Measurements from ENCODE around the gene RPS6KA4. TPM values are rescaled to one million over a fixed set of nuclear protein-coding genes. Genes with fewer than 3 reads are reported as not detected.

Gene RPS6KA4
- total and polyA plus RNA-seq, 4 experiments from 2014 or later = 6.7 to 38.7 (median 23.2) TPM

DNA sequence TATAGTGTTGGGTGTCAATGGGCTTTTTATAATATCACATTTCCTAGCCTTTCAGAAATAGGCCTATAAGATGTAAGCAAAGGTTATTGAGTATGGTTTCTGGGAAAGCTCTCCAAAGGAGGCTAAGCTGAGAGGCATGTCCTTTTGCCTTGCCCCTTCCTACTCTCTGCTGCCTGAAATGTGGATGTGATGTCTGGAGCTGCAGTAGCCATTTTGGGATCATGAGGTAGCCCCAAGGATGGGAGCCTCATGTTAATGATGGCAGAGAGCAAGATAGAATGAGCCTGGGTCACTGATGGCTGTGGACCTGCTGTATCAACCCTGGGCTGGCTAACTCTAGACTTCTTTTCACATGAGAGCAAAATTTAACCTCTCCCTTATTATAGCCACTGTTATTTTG is 29.0 kb downstream of the RPS6KA4 start:
- intact Hi-C loops (cut with micrococcal nuclease) = no loop called here
- DNase-seq = no peak
- ChIA-PET CTCF (ENCODE audit: partially characterized antibody) (interaction anchor here (1.0 kb wide), 1 partner anchor 11 kb away, joined by 3 read pairs; no protein-coding TSS in a partner anchor), POLR2A (ENCODE audit: partially characterized antibody) (no interaction called here)
- no peak overlapping the region for H3K27ac ChIP-seq (ENCODE audit: low read depth, low read length)
- H3K36me3 ChIP-seq (ENCODE audit: insufficient read depth, low read length) = no peaks in the 10 kb centered on the region
- peaks cover 20% of the 10 kb centered on the region for H3K4me1 ChIP-seq (ENCODE audit: insufficient read depth, low read length)
- H3K4me3 Mint-ChIP-seq = no peak overlapping the region
- H3K4me1 Mint-ChIP-seq = peaks cover 4 to 41% (median 15%) of the 10 kb centered on the region in 4 donors
- no peaks in the 10 kb centered on the region for H3K27me3 ChIP-seq (ENCODE audit: insufficient read depth, low read length)
- H3K9me3 Mint-ChIP-seq = peaks cover 0 to 2% (median 0%) of the 10 kb centered on the region in 8 donors
- no peak overlapping the region for H3K4me3 ChIP-seq (ENCODE audit: low read length in 2 of 2)
- H3K27me3 Mint-ChIP-seq = peaks cover 2 to 5% of the 10 kb centered on the region in 2 donors
- H3K27ac Mint-ChIP-seq = peak overlapping the region in 1 of 7 donors; percentile 22
- H3K9me3 ChIP-seq (ENCODE audit: control insufficient read depth in 1 of 2, low read length in 2 of 2) = no peaks in the 10 kb centered on the region
- H3K36me3 Mint-ChIP-seq = no peaks in the 10 kb centered on the region

DNA sequence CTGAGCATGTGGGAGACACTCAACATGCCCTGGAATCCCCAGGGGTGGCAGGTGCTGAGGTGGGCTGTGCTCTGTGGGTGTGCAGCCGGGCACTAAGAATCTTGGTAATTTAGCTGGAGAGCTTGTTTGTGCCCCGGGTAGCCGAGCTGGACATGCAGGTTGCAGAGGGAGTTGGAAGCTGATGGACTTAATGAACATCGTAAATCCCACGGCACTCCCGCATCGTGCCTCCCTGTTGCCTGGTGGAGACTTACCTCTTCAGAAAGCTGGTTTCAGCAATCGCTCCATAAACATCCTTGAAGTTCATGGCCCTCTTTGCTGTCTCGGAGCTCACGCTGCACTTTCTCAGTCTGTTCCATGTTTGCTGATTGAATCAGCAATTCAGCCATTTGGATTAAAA is 29.9 kb downstream of the RPS6KA4 start:
- Mint-ChIP-seq H3K4me1 (peaks cover 4 to 41% (median 15%) of the 10 kb centered on the region in 4 donors), H3K27me3 (peaks cover 0 to 1% of the 10 kb centered on the region in 2 donors), H3K4me3 (no peak overlapping the region), H3K36me3 (no peaks in the 10 kb centered on the region), H3K27ac (no peak overlapping the region), H3K9me3 (peaks cover 0 to 2% (median 0%) of the 10 kb centered on the region in 8 donors)
- peaks cover 20% of the 10 kb centered on the region for H3K4me1 ChIP-seq (ENCODE audit: insufficient read depth, low read length)
- intact Hi-C loops (cut with micrococcal nuclease) = no loop called here
- CTCF ChIA-PET (ENCODE audit: partially characterized antibody) = interaction anchor here (1.4 to 1.7 kb wide), 2 partner anchors 28 to 60 kb away, joined by 4 to 7 read pairs; no protein-coding TSS in a partner anchor
- DNase-seq = no peak
- POLR2A ChIA-PET (ENCODE audit: partially characterized antibody) = no interaction called here
- H3K4me3 ChIP-seq (ENCODE audit: low read length in 2 of 2) = no peak overlapping the region
- no peaks in the 10 kb centered on the region for H3K27me3 ChIP-seq (ENCODE audit: insufficient read depth, low read length)
- no peaks in the 10 kb centered on the region for H3K36me3 ChIP-seq (ENCODE audit: insufficient read depth, low read length)
- no peak overlapping the region for H3K27ac ChIP-seq (ENCODE audit: low read depth, low read length)
- no peaks in the 10 kb centered on the region for H3K9me3 ChIP-seq (ENCODE audit: control insufficient read depth in 1 of 2, low read length in 2 of 2)

DNA sequence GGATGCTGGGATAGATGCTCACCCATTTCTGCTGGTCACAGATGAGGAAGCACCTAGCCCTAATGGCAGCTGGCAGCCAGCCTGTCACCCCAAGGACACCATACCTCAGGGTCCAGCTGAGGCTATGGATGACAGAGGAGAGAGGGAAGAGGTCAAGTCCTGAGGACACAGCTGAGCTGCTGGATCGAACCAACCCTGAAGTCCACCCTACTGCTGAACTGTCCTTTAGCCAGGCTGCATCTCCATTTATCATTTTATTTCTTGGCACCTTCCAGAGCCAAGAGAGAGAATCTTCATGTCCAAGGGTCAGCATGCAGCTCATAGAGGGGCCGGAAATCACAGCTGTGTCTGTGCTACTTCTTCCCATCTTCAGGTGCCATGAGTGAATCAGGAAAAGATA is 30.9 kb downstream of the RPS6KA4 start:
- no peak overlapping the region for H3K27ac ChIP-seq (ENCODE audit: low read depth, low read length)
- CTCF ChIA-PET (ENCODE audit: partially characterized antibody) = interaction anchor here (1.4 to 1.7 kb wide), 2 partner anchors 29 to 59 kb away, joined by 4 to 7 read pairs; no protein-coding TSS in a partner anchor
- H3K4me3 ChIP-seq (ENCODE audit: low read length in 2 of 2) = no peak overlapping the region
- Mint-ChIP-seq H3K4me3 (no peak overlapping the region), H3K36me3 (no peaks in the 10 kb centered on the region), H3K9me3 (peaks cover 0 to 2% (median 0%) of the 10 kb centered on the region in 8 donors), H3K4me1 (peaks cover 4 to 43% (median 15%) of the 10 kb centered on the region in 4 donors), H3K27me3 (peaks cover 0 to 1% of the 10 kb centered on the region in 2 donors), H3K27ac (no peak overlapping the region)
- POLR2A ChIA-PET (ENCODE audit: partially characterized antibody) = no interaction called here
- H3K27me3 ChIP-seq (ENCODE audit: insufficient read depth, low read length) = no peaks in the 10 kb centered on the region
- no peaks in the 10 kb centered on the region for H3K36me3 ChIP-seq (ENCODE audit: insufficient read depth, low read length)
- DNase-seq = no peak
- intact Hi-C loops (cut with micrococcal nuclease) = no loop called here
- no peaks in the 10 kb centered on the region for H3K9me3 ChIP-seq (ENCODE audit: control insufficient read depth in 1 of 2, low read length in 2 of 2)
- H3K4me1 ChIP-seq (ENCODE audit: insufficient read depth, low read length) = peaks cover 20% of the 10 kb centered on the region

DNA sequence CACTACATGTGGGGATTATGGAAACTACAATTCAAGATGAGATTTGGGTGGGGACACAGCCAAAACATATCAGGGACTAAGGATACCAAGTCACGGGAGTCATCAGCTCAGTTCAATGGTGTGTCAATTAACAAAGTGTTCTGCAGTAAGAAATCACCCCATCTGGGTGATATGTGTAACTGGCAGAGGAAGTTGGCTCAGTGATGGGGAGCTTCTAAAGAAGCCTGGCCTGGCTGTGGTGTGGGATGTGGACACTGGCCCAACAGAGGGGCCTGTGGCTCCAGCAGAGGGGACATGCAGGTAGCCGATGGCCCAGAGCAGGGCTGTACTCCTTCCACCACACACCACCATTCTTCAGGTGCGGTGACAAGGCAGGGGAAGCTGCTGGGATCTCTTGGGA is 31.6 kb downstream of the RPS6KA4 start:
- peaks cover 4 to 47% (median 15%) of the 10 kb centered on the region in 4 donors for H3K4me1 Mint-ChIP-seq
- H3K4me3 Mint-ChIP-seq = peak overlapping the region in 4 of 8 donors; percentile 36 to 67 (median 53)
- H3K36me3 ChIP-seq (ENCODE audit: insufficient read depth, low read length) = no peaks in the 10 kb centered on the region
- H3K4me1 ChIP-seq (ENCODE audit: insufficient read depth, low read length) = peaks cover 20% of the 10 kb centered on the region
- peaks cover 0 to 3% (median 0%) of the 10 kb centered on the region in 8 donors for H3K9me3 Mint-ChIP-seq
- H3K27ac ChIP-seq (ENCODE audit: low read depth, low read length) = no peak overlapping the region
- H3K27me3 ChIP-seq (ENCODE audit: insufficient read depth, low read length) = no peaks in the 10 kb centered on the region
- H3K27me3 Mint-ChIP-seq = peaks cover 3% of the 10 kb centered on the region in 2 donors
- ChIA-PET POLR2A (ENCODE audit: partially characterized antibody) (no interaction called here), CTCF (ENCODE audit: partially characterized antibody) (interaction anchor here (1.0 to 1.7 kb wide), 2 partner anchors 30 to 73 kb away, joined by 4 read pairs; partner anchors contain the start of genes PRDX5 and TRMT112)
- intact Hi-C loops (cut with micrococcal nuclease) = no loop called here
- H3K4me3 ChIP-seq (ENCODE audit: low read length in 2 of 2) = no peak overlapping the region
- DNase-seq = no peak
- peak overlapping the region in 1 of 7 donors; percentile 46 for H3K27ac Mint-ChIP-seq
- no peaks in the 10 kb centered on the region for H3K36me3 Mint-ChIP-seq
- no peaks in the 10 kb centered on the region for H3K9me3 ChIP-seq (ENCODE audit: control insufficient read depth in 1 of 2, low read length in 2 of 2)

DNA sequence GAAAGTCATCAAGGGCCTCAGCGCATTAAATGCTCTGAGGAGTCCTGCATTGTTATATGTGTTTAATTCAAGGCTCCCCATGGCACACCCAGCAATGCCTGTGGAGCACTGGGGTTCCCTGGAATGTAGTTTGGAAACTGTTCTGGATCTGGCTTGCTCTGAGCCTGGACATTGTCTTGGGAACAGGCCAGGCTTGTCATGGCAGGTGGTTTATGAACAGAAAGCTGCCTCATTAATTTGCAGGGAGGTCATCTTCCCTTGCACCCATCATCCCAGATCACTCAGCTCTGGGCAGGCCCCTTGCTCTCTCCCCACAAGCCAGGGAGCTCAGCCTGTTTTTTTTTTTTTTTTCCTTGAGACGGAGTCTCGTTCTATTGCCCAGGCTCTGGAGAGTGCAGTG is 32.9 kb downstream of the RPS6KA4 start:
- Mint-ChIP-seq H3K4me3 (peak overlapping the region in 3 of 8 donors; percentile 1 to 35 (median 22)), H3K4me1 (peaks cover 2 to 39% (median 10%) of the 10 kb centered on the region in 4 donors), H3K27me3 (peaks cover 3 to 4% of the 10 kb centered on the region in 2 donors), H3K9me3 (peaks cover 0 to 3% (median 0%) of the 10 kb centered on the region in 8 donors), H3K36me3 (no peaks in the 10 kb centered on the region), H3K27ac (no peak overlapping the region)
- H3K4me1 ChIP-seq (ENCODE audit: insufficient read depth, low read length) = peaks cover 15% of the 10 kb centered on the region
- ChIA-PET POLR2A (ENCODE audit: partially characterized antibody) (no interaction called here), CTCF (ENCODE audit: partially characterized antibody) (interaction anchor here (1.8 kb wide), 1 partner anchor 58 kb away, joined by 4 read pairs; no protein-coding TSS in a partner anchor)
- no peak overlapping the region for H3K4me3 ChIP-seq (ENCODE audit: low read length in 2 of 2)
- H3K9me3 ChIP-seq (ENCODE audit: control insufficient read depth in 1 of 2, low read length in 2 of 2) = no peaks in the 10 kb centered on the region
- H3K36me3 ChIP-seq (ENCODE audit: insufficient read depth, low read length) = no peaks in the 10 kb centered on the region
- intact Hi-C loops (cut with micrococcal nuclease) = no loop called here
- H3K27ac ChIP-seq (ENCODE audit: low read depth, low read length) = no peak overlapping the region
- DNase-seq = no peak
- H3K27me3 ChIP-seq (ENCODE audit: insufficient read depth, low read length) = no peaks in the 10 kb centered on the region

DNA sequence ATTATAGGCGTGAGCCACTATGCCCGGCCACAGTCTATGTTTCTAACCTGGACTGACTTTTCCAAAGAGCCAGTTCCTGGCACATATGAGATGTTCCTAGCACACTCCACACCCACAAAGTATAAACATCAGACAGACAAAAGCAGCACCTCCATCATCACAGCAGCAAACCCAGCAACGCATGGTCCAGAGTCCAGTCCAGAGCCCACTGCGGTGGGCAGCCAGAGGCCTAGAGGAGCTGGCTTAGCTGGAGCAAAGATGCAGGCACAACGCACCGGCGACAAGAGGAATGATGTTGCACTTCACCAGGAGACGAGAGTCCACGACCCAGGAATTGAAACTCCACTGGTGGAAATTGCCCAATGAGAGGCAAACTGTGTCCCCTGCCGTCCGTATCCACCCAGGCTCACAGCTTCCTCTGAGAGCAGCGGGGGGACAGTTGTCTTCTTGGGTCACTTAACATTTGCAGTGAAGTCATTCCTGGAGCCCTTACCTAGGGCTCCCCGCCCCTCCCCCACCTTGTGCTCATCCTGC is 36.6 kb downstream of the RPS6KA4 start:
- no peaks in the 10 kb centered on the region for H3K36me3 Mint-ChIP-seq
- Histone ChIP-seq H3K27me3 (ENCODE audit: insufficient read depth, low read length) (no peaks in the 10 kb centered on the region), H3K9me3 (ENCODE audit: control insufficient read depth in 1 of 2, low read length in 2 of 2) (no peaks in the 10 kb centered on the region), H3K4me3 (ENCODE audit: low read length in 2 of 2) (no peak overlapping the region), H3K27ac (ENCODE audit: low read depth, low read length) (no peak overlapping the region), H3K36me3 (ENCODE audit: insufficient read depth, low read length) (no peaks in the 10 kb centered on the region), H3K4me1 (ENCODE audit: insufficient read depth, low read length) (peaks cover 12% of the 10 kb centered on the region)
- H3K27me3 Mint-ChIP-seq = peaks cover 7 to 10% of the 10 kb centered on the region in 2 donors
- intact Hi-C loops (cut with micrococcal nuclease) = no loop called here
- H3K27ac Mint-ChIP-seq = no peak overlapping the region
- H3K4me1 Mint-ChIP-seq = peaks cover 0 to 24% (median 5%) of the 10 kb centered on the region in 4 donors
- H3K4me3 Mint-ChIP-seq = no peak overlapping the region
- no peak for DNase-seq
- ChIA-PET POLR2A (ENCODE audit: partially characterized antibody) (no interaction called here), CTCF (ENCODE audit: partially characterized antibody) (interaction anchor here (0.7 to 1.4 kb wide), 2 partner anchors 8 to 54 kb away, joined by 4 to 5 read pairs; no protein-coding TSS in a partner anchor)
- H3K9me3 Mint-ChIP-seq = peaks cover 0 to 1% (median 0%) of the 10 kb centered on the region in 8 donors

DNA sequence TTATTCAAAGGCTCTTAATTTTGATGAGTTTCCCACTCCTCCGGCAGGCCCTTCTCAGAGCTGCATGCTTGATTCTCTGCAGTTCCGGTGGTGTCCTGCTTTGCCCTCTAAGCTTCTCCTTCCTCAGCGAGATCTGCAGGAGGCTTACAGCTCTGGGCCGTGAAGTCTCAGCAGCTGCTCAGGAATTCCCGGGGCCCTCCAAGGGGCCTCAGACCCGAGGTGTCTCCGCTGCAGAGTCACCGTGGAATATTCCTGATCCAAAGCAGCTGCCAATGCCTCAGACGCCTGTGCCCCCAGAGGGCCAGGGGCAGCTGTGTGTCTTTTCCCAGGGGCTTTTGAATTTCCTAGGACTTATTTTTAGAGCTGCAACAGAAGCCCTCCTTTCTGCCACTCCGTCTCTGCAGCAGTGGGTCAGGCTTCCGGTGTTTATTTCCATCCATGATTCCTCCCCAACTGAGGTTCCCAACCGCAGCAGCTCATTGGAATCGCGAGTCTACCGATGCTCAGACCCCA is 37.2 kb downstream of the RPS6KA4 start:
- no peak overlapping the region for H3K27ac Mint-ChIP-seq
- peaks cover 0 to 1% (median 0%) of the 10 kb centered on the region in 8 donors for H3K9me3 Mint-ChIP-seq
- Histone ChIP-seq H3K4me1 (ENCODE audit: insufficient read depth, low read length) (peaks cover 8% of the 10 kb centered on the region), H3K27me3 (ENCODE audit: insufficient read depth, low read length) (no peaks in the 10 kb centered on the region), H3K36me3 (ENCODE audit: insufficient read depth, low read length) (no peaks in the 10 kb centered on the region), H3K27ac (ENCODE audit: low read depth, low read length) (no peak overlapping the region), H3K9me3 (ENCODE audit: control insufficient read depth in 1 of 2, low read length in 2 of 2) (no peaks in the 10 kb centered on the region), H3K4me3 (ENCODE audit: low read length in 2 of 2) (no peak overlapping the region)
- no peaks in the 10 kb centered on the region for H3K36me3 Mint-ChIP-seq
- ChIA-PET CTCF (ENCODE audit: partially characterized antibody) (interaction anchor here (0.7 to 1.4 kb wide), 2 partner anchors 9 to 53 kb away, joined by 4 to 5 read pairs; no protein-coding TSS in a partner anchor), POLR2A (ENCODE audit: partially characterized antibody) (no interaction called here)
- peaks cover 7 to 10% of the 10 kb centered on the region in 2 donors for H3K27me3 Mint-ChIP-seq
- no peak for DNase-seq
- peaks cover 0 to 20% (median 3%) of the 10 kb centered on the region in 4 donors for H3K4me1 Mint-ChIP-seq
- intact Hi-C loops (cut with micrococcal nuclease) = no loop called here
- H3K4me3 Mint-ChIP-seq = no peak overlapping the region
